Stimulated activated CD4-positive, alpha-beta T cell treated with anti-CD3 and anti-CD28 coated beads, Interleukin-15, amount 100 ng/mL, for 48 hours (primary cell): ENCODE data around the gene CEMIP.

Experiments
- DNase-seq, 2 donors: peaks; one replicate each; pipeline ENCODE4 v3.0.0-alpha.2; 2020; ENCODE audit warnings: low read depth in 2 of 2

Gene CEMIP

DNA sequence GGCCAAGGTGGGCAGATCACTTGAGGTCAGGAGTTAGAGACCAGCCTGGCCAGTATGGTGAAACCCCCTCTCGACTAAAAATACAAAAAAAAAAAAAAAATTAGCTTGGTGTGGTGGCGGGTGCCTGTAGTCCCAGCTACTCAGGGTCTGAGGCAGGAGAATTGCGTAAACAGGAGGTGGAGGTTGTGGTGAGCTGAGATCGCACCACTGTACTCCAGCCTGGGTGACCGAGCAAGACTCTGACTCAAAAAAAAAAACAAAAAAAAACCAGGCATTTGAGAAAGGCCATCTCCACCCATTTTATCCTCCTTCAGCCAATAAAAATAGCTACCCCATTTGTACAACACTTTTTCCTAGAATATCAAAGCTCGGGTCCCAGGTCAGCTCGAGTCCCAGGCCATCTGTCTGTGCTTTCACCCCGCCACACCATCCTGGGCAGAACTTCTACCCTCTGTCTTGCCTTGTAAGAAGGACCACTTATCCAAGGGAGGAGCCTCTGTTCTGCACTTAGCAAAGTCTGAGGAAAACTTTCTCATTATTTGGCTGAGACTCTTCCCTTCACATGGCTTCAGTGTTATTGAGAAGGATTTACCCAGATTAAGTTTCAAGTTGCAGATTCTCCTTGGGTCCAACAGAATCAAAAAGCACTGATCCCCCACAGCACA lies 111.3 kb downstream of the CEMIP start:
- DNase-seq = no peak

DNA sequence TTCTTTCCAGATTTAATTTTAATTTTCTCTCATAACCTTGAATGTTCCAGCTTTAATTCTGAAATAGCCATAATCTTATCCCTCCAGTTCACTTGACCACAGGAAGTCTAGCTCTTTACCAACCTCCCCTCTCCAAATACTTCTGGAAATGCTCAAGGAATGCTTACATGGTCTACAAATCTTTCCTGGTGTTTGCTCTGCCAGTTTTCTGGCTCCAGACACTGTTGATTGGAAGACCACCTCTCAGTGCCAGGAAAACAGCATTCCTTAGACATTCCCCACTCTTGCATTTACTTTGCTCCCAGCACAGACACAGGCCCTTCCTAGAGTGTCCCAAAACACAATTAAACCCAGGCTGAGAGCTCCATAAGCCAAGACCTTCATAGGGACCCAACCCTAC lies 111.8 kb downstream of the CEMIP start:
- no peak for DNase-seq

DNA sequence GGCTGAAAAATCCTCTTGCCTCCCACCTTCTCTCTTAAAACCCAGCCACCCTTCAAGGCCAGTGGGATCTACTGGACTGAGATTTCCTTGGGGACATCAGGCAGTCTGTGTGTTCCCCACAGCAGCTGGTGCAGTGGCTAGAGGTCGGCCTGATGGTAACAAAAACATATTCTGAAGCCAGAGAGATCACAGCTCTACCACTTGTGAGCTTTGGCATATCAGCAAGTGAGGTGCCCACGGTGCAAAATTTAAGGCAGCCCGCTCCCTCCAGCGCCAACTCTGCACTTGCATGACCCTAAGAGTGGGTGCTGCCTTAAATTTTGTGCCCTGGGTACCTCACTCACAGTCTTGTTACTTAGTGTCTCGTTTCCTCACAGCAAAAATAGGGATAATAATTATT lies 113.2 kb downstream of the CEMIP start:
- no peak for DNase-seq

DNA sequence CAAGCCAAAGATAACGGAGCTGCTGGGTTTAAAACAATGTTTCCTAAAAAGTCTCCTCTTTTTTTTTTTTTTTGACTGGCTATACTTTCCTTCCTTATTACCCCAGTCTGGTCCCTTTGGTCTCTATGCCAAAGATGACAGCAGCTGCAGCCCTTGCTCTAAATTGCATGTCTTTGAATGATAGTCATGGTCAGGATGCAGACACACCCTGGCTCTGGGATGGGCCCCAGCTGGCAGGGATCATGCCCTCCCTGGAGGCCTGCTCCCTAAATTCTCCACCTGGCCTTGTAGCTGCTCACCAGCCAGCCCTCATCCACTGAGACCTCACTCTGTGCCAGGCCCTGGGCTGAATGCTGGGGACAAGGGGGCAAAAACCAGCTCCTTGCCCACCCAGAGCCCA lies 114.6 kb downstream of the CEMIP start:
- DNase-seq = no peak

DNA sequence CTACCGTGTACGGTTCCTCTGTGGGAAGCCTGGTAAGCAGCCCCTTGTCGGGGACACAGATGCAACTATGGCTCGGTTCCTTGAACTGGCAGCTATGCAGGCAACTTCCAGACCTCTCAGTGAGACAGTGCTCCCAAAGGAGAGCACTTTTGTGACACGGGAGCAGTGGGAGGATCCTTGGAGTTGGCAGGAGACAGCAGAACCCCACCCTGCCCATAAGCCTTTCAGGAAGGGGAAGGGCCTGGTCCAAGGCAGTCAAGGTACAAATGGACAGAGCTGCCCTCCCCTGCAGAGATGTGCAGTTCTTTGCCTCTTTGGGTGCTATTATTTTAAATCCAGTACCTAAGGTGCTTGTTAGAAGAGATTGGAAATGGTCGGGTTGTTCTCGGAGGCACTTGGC lies 115.9 kb downstream of the CEMIP start:
- DNase-seq = no peak

DNA sequence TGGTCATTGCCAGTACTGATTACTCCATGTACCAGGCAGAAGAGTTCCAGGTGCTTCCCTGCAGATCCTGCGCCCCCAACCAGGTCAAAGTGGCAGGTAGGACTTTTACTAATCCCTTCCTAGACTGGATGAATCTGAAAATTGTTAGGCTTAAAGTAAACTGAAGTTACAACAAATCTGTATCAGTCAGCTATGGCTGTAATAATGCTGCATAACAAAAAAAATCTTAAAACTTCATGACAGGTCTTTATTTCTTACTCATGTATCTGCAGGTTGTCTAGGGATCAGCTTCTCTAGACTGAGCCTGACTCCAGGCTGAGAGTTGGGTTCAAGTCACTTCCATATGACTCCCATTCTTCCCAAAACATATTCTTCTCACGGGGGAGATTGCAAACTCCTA lies 116.8 kb downstream of the CEMIP start:
- no peak for DNase-seq

DNA sequence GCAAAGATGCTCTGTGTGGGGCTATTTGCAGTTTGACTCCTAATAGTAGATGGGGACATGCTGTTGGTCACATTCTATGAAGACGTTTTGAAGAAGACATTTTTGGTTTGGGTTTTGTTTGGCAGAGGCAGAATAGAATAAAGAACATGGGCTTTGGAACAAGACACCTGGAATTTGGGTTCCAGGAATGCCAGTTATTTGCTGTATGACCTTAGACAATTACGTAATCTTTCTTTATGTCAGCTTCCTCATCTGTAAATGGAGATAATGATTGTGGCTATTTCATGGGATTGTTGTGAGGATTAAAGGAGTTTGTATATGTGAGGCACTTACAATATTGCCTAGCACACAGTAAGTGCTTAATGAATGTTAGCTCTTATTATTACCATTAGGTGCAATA lies 118.9 kb downstream of the CEMIP start:
- DNase-seq = no peak

DNA sequence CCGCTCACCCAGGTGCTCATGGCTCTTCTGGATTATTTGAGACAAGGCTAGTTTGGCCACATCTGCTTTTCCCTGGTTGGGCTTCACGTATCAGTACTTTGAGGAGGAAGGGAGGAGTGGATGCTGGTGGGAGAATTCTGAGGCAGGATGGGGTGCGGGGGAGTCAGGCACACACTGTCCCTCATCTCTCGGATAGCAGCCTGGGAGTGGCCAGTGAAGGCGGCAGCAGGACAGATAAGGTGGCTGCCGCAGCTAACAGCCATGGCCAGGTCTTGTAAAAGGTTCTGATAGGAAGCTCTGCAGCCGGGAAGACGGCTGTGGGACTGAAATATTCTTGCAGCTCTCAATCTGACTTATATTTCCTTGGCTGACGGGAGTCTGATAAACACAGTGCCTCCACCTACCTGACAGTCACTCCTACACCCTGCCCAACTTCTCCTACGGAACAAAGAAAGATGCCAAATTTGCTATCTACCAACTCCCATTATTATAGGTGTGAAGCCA lies 123.2 kb downstream of the CEMIP start:
- DNase-seq = no peak

DNA sequence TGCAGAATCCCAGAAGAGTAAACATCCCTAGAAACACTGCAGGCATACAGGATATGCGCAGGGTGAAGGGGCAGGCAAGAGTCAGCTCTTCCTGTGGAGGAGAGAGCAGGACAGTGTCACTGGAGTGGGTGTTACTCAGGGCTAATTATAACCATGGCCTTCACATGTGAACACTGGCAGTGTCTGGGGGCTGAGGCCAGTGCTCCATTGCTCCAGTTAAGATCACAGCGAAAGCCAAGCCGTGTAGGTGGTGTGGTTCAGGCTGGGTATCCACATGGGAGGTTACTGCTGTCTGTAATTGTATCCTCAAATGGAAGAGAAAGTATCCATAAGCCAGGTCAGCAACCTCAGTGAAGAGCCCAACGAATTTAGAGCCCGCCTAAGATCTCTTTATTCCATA lies 125.8 kb downstream of the CEMIP start:
- no peak for DNase-seq

DNA sequence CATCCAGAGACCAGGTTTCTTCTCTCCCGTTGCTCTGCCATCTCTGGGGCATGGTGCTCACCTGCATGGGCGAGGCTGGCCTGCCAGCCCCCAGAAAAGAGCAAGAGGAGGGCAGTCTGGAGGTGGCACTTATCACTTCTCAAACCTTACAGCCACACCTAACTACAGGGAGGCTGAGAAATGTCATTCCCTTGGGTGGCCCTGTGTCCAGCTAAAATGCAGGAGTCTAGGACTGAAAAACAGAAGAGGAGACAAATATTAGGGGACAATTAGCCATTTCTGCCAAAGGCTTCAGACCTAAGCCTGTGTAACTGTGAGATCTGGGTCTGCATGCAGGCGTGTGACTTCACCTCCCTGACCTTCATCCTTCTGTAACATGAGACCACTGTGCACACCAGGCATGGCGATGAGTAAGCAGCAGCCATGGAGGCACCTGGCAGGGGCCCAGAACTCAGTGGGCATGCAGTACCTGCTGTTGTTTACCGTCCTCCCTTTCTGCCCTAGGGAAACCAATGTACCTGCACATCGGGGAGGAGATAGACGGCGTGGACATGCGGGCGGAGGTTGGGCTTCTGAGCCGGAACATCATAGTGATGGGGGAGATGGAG lies 127.1 kb downstream of the CEMIP start:
- DNase-seq = no peak

DNA sequence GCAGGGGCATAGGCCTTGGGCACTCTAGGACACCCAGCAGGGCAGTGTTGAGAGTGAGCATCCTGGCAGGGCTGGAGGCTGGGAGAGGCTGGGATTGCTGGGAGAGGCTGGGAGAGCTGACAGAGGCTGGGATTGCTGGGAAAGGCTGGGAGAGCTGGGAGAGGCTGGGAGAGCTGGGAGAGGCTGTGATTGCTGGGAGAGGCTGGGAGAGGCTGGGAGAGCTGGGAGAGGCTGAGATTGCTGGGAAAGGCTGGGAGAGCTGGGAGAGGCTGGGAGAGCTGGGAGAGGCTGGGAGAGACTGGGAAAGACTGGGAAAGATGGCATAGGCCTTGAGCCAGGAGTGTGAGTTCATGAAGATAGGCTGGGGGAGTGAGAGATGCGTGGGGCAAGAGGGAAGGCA lies 132.7 kb downstream of the CEMIP start:
- no peak for DNase-seq

DNA sequence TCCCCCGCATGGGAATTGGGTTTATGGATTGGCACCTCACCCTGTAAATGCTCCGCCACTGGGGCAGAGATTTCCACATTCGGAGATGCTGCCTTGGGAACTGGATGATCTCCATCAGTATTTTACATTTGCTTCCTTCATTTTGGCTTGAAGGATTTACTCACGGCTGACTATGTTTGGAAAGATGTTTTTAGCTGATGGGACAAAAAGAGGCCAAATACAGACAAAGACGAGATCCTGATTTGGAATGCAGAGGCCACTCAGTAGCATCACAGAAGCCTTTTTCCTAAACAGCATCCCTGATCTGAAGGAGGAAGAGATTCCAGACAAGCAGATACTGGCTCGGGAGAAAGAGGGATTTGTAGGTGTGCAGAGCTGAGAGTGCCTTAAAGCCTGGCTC lies 133.5 kb downstream of the CEMIP start:
- no peak for DNase-seq

DNA sequence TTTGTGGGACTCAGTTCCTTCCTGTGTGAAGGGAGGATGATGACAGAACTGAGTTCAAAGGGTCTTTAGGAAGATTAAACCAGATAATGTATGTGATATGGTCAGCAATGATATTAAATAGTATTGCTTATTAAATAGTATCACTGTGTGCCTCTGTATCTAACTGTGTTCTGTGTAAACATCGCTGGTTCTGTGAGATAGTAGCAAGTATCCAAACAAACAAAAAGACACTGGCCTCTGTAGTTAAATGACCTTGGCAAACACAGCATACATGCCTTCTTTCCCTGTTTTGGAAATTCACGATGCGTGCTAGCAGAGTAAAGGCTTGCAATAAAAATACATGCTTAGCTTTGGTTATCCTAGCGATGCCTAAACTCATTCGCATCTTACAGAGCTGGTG lies 134.4 kb downstream of the CEMIP start:
- DNase-seq = no peak

DNA sequence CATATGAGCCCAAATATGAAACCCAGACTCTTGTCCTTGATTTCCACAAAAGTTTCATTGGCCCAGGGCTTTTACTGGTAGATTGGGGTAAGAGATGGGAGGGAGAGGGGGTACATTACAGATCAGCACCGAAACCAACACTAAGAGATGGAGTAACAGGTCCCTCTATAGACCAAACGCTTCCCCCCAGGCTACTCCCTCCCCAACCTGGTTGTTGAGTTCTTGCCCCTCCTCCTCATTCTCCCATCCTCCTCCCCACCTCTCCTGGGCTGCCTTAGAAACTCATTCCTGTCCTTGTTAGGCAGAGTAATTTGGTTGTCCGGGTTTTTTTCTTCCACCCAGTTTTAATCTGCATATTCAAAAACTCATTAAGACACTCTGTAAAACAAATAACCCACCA lies 136.3 kb downstream of the CEMIP start:
- no peak for DNase-seq

DNA sequence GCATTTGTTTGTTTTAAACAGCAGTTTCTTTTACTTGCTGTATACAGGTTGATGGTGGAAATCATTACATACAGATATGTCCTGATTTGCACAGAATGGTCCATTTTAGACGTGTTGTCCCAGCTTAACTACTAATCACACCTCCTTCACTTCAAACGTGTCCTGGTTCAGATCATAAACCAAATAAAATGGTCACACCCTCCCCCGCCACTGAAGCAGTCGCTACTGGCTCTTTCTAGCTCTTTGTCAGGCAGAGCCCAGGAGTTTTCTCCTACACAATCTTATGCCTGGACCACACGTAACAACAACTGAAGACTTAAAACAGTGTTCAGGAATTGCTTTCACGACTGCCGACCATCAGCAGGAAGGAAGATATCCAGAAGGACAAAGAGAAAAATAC lies 136.9 kb downstream of the CEMIP start:
- no peak for DNase-seq

DNA sequence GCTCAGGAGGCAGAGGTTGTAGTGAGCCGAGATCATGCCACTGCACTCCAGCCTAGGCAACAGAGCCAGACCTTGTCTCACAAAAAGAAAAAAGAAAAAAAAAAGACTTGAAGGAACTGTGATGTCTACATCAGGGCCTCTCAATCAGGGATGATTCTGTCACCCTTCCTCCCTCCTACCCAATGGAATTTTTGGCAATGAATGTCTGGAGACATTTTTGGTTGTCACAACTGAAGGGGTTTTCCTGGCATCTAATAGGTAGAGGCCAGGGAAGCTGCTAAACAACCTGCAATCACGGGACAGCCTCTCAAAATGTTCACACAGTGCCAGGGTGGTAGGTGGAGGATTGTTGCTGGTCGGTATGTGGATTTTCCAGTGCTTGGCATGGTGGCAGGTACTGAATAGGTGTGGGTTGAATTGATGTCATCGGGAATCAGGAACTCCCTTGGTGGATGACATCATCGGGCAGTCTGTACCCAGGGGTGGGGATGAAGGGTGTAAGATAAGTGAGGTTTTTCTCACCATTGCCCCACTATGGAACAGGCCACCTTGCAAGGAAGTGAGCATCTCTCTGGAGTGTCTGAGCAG lies 139.1 kb downstream of the CEMIP start:
- DNase-seq = no peak

DNA sequence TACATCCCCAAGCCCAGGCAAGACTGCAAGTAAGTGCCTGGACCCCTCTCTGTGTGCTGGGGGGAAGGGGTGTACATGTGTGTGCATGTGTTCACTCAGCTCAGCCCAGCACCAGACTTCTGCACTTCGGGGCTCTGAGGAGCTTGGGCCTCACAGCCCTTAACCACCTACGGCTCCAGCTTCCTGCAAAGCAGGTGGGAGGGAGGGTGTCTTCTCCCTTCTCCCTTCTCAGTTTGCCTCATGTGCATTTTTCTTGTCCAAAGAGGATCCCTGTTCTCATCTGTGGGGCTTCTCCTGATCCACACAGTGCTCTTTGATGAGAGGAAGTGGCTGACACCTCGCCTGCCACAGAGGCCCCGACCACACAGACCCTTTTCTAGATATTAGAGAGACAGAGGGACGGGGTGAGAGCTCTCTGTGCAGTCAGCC lies 141.1 kb downstream of the CEMIP start:
- no peak for DNase-seq

DNA sequence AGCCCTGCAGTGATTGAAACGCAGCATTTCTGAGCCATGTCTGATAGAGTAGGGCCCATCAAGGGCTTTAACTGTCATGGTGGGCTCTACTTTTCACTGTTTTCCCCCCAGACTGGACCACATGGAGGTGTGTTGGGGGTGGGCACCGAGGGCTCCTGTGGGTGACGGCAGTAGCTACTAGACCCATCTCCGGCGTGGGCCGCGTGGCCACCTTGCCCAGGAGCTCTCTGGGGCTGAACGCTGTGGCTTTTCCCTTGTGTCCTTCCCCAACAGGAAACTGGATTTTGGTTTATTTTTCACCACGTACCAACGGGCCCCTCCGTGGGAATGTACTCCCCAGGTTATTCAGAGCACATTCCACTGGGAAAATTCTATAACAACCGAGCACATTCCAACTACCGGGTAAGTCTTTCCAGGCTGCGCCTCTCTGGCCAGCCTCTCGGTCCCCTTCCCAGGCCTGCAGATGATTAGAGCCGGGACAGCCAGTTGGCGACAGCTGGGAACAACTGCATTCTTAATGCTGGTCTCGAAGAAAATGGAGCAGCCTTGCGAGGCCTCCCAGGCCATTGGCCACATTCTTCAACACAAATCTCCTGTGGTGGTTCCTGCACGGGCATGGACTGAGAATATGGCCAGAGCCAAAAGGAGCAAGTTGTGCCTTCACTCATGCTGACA lies 142.7 kb downstream of the CEMIP start:
- DNase-seq = no peak

DNA sequence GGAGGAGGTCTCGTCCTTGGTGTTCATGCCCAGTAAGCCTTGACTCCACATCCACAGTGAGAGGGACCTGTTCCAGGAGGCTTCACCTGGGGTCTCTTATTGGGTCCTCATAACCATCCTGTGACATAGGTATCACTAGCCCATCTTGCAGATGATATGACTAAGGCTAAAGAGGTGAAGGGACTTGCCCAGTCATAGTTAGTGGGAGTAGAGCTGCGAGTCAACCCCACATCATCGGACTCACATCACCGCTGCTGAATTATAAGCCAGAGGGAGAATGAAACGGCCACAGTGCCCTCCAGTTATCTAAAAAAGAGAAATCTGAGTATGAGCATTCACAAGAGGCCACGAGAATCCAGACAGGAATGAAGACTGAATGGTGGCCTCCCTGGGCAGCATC lies 144.5 kb downstream of the CEMIP start:
- no peak for DNase-seq

DNA sequence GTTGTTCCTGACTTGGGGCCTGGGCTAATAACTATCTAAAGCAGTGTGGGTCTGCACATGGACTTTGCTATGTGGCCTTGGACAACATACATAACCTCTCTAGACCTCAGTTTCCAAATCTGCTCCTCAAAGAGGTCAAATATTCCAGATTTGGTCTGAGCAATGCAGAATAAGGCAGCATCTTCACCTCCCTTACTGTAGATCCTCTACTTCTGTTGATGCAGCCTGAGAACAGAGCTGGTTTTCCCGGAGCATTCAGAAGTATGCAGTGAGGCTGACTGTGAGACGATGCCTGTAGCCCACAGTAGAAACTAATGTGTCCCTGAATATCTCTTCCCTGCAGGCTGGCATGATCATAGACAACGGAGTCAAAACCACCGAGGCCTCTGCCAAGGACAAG lies 145.1 kb downstream of the CEMIP start:
- no peak for DNase-seq

DNA sequence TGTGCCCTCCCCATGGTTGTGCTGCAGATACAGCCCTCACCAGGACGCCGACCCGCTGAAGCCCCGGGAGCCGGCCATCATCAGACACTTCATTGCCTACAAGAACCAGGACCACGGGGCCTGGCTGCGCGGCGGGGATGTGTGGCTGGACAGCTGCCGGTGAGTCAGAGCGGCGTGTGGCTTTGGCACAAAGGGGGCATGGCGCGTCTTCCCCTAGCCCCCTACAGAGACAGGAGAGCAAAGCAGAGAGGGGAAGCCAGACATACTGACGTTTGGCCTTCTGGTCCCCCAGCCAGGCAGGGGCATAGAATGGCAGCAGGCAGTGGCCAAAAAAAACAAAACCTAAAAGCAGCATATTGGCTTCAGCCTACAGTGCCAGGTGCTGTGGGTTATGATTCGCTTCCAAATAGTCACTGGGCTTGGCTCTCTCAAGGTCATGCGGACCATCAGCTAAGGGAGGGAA lies 146.5 kb downstream of the CEMIP start:
- DNase-seq = no peak

DNA sequence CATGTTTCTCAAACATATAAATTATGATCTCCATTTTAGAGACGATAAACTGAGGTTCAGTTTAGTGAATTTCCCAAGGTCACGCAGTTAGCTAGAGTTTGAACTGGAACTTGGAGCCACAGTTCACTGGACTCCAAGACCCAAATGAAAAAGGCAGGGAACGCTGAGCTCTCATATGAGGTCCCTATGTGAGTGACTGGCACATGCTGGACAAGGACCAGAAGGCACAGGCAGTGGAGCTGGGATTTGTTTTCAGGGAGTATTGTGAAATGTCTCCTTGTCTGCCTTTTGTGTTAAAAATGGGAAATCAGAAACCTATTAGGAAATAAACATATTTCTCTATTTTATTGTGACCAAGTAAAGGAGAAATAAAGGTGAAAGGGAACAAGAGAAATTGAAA lies 147.0 kb downstream of the CEMIP start:
- DNase-seq = no peak

DNA sequence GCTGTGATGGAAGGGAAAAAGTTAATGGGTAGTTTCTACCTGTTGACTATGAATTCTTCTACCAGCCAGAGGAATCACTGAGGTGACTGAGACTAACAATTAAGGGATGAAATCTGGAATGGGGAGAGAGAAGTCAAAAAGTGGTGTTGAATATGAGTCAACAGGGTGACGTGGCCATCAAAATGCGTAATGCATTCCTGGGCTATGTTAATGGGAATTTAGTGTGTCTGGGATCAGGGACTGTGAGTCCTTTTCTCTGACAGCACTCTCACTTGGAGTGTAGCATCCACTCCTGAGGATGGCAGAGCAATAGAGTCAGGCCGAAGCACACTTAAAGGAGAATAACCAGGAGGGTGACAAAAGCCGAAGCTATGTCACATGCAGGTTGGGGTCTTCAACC lies 150.1 kb downstream of the CEMIP start:
- no peak for DNase-seq
